Daoy (cell line): Measurements from ENCODE around the gene IL15. TPM values are rescaled to one million over a fixed set of nuclear protein-coding genes. Genes with fewer than 3 reads are reported as not detected.
"Not testable (repeated sequence)": the region's sequence is repeated elsewhere in the genome, so short reads cannot be mapped to it uniquely, and the experiment has no call there.

Experiments
- DNase-seq: peaks from one replicate; pipeline ENCODE4 v3.0.0-alpha.2; 2015; ENCODE audit warnings: low read depth
- total RNA-seq: library from RNA; depleted of rRNA; stranded (reverse); fragments of >200 nt; shearing (Covaris generic); gene quantifications from 2 replicates; pipeline ENCODE4 v1.2.3, GENCODE V29; 2014

Gene IL15
- total RNA-seq, 1 experiment from 2014 or later, result 3.4 TPM

GRCh38 chr4:141646969-141647368, 10.6 kb downstream of the IL15 start:
- DNase-seq, result no peak

GRCh38 chr4:141647966-141648365, 11.6 kb downstream of the IL15 start:
- DNase-seq, result no peak

GRCh38 chr4:141652161-141652778, 15.9 kb downstream of the IL15 start:
- peak; percentile 22 for DNase-seq

- DNase-seq, result peak; percentile 31
These were observed 17.7 kb downstream of the IL15 start for GRCh38 chr4:141654098-141654497.

- DNase-seq, result no peak
These were observed 19.6 kb downstream of the IL15 start for GRCh38 chr4:141656031-141656430.

- DNase-seq, result no peak
These were observed 21.3 kb downstream of the IL15 start for GRCh38 chr4:141657550-141658250.

GRCh38 chr4:141658309-141658708, 21.9 kb downstream of the IL15 start:
- DNase-seq, result no peak

GRCh38 chr4:141659539-141659938, 23.2 kb downstream of the IL15 start:
- no peak for DNase-seq

- DNase-seq, result no peak
These were observed 24.5 kb downstream of the IL15 start for GRCh38 chr4:141660880-141661279.

- no peak for DNase-seq
These were observed 32.0 kb downstream of the IL15 start for GRCh38 chr4:141668200-141668910.

GRCh38 chr4:141669501-141669900, 33.1 kb downstream of the IL15 start:
- DNase-seq, result no peak

- DNase-seq, result no peak
These were observed 39.0 kb downstream of the IL15 start for GRCh38 chr4:141675384-141675783.

- DNase-seq, result no peak
These were observed 39.8 kb downstream of the IL15 start for GRCh38 chr4:141676087-141676670.

- no peak for DNase-seq
These were observed 43.7 kb downstream of the IL15 start for GRCh38 chr4:141680060-141680459.

- DNase-seq, result no peak
These were observed 48.4 kb downstream of the IL15 start for GRCh38 chr4:141684785-141685184.

GRCh38 chr4:141686146-141686775, 49.9 kb downstream of the IL15 start:
- DNase-seq, result peak; percentile 22

GRCh38 chr4:141686879-141687278, 50.5 kb downstream of the IL15 start:
- DNase-seq, result no peak

- DNase-seq, result not testable (repeated sequence)
These were observed 53.4 kb downstream of the IL15 start for GRCh38 chr4:141689726-141690296.

GRCh38 chr4:141691247-141691646, 54.9 kb downstream of the IL15 start:
- DNase-seq, result not testable (repeated sequence)

GRCh38 chr4:141692081-141692480, 55.7 kb downstream of the IL15 start:
- DNase-seq, result no peak

- DNase-seq, result no peak
These were observed 60.7 kb downstream of the IL15 start for GRCh38 chr4:141697116-141697515.
